ENCODE measurements around the gene PHYH. TPM values are rescaled to one million over a fixed set of nuclear protein-coding genes. Genes with fewer than 3 reads are reported as not detected.
A peak's percentile ranks its signal among the peaks of the same experiment; 100 is the strongest.

PHYH gene
- total RNA-seq, 1 experiment from 2014 or later, result 13.2 TPM

DNA sequence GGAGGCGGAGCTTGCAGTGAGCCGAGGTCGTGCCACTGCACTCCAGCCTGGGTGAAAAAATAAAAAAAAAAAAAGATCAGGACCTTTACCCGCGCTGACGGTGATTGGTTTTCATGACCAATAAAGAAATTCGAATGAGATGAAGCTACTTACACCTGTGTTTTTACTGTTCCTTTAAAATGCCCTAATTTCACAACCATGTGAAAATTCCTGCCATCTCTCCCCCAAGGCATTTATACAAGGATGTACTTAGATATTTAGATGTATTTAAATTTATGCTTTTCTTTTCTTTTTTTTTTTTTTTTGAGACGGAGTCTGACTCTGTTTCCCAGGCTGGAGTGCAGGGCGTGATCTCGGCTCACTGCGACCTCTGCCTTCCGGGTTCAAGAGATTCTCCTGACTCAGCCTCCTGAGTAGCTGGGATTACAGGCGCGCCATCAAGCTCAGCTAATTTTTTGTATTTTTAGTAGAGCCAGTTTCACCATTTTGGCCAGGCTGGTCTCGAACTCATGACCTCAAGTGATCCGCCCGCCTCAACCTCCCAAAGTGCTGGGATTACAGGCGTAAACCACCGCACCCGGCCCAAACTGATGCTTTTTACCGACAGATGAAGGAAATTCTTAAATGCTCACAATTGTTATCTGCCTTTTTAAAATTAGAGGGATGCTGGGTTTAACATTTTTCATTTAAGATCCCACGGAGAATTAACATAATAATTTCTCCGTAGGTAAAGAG, 3.1 kb upstream of the PHYH start:
- no TSS peak for BruUV-seq (replicated peaks)
- H4K20me1 ChIP-seq (ENCODE audit: low read length), result no peaks in the 10 kb centered on the region
- POLR2A ChIA-PET (ENCODE audit: unreplicated experiment), result interaction anchor here (0.6 to 0.7 kb wide), 3 partner anchors 14 to 897 kb away, joined by 3 to 5 read pairs (median 5); no protein-coding TSS in a partner anchor
- ATAC-seq, result no peak
- H3K4me1 ChIP-seq (ENCODE audit: insufficient read depth, low read length), result peaks cover 5% of the 10 kb centered on the region; the same call in 1 of the 2 replicates
- H3K27me3 ChIP-seq (ENCODE audit: low read length), result no peaks in the 10 kb centered on the region
- H3K9ac ChIP-seq (ENCODE audit: low read length), result no peak overlapping the region
- H3K9me2 ChIP-seq (replicated peaks; ENCODE audit: low read length), result no peaks in the 10 kb centered on the region
- no peaks in the 10 kb centered on the region for H3K9me3 ChIP-seq (ENCODE audit: low read length)
- no peak for TF ChIP-seq EZH2phosphoT487 (IDR thresholded peaks at IDR 0.05; ENCODE audit: borderline replicate concordance, low read length)
- TF ChIP-seq, protein P1, sequence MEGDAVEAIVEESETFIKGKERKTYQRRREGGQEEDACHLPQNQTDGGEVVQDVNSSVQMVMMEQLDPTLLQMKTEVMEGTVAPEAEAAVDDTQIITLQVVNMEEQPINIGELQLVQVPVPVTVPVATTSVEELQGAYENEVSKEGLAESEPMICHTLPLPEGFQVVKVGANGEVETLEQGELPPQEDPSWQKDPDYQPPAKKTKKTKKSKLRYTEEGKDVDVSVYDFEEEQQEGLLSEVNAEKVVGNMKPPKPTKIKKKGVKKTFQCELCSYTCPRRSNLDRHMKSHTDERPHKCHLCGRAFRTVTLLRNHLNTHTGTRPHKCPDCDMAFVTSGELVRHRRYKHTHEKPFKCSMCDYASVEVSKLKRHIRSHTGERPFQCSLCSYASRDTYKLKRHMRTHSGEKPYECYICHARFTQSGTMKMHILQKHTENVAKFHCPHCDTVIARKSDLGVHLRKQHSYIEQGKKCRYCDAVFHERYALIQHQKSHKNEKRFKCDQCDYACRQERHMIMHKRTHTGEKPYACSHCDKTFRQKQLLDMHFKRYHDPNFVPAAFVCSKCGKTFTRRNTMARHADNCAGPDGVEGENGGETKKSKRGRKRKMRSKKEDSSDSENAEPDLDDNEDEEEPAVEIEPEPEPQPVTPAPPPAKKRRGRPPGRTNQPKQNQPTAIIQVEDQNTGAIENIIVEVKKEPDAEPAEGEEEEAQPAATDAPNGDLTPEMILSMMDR (conservative IDR thresholded peaks at IDR 0.05; ENCODE audit: low read depth, low read length), result no peak
- no peak for TF ChIP-seq EZH2 (IDR thresholded peaks at IDR 0.05; ENCODE audit: low read length, unreplicated experiment)
- H3F3A ChIP-seq (ENCODE audit: low read length, unreplicated experiment), result no peaks in the 10 kb centered on the region
- peak overlapping the region; percentile 76 for H2AFZ ChIP-seq (ENCODE audit: low read length)
- intact Hi-C loops (cut with micrococcal nuclease), result loop anchor here (2.0 to 5.0 kb wide), 3 partner anchors 81 to 142 kb away; partner anchors contain the start of gene MCM10
- H3K36me3 ChIP-seq (ENCODE audit: low read depth, low read length), result no peaks in the 10 kb centered on the region
- no peak overlapping the region for H3K27ac ChIP-seq (ENCODE audit: low read length)
- no peak for DNase-seq
- H3K4me2 ChIP-seq (ENCODE audit: low read length), result peak overlapping the region; percentile 78
- H3K79me2 ChIP-seq (ENCODE audit: low read length), result no peaks in the 10 kb centered on the region
- CTCF ChIA-PET, result no interaction called here
- peak overlapping the region; percentile 73 for H3K4me3 ChIP-seq (ENCODE audit: low read length)

DNA sequence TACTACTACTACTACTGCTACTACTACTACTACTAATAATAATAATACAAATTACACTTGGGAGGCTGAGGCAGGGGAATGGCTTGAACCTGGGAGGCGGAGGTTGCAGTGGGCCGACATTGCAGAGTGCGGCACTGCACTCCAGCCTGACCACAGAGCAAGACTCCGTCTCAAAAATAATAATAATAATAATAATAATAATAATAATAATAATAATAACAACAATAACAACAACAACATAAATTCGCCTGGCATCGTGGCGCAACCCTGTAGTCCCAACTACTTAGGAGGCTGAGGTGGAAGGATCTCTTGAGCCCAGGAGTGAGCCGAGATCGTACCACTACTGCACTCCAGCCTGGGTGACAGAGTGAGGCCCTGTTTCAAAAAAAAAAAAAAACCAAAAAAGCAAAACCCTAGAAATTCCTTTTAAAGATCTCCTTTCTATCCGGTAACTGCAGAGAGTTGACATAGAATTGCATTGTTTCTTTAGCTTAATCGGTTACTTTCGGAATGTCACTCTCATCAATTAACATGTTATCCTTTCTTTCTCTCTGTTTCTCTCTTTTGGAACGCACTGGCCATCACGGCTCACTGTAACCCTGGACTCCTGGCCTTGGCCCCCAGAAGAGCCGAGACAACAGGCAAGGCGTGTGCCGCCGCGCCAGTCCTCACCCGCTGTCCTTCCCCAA, 972 bp downstream of the PHYH start:
- H3K27ac ChIP-seq (ENCODE audit: low read length), result peak overlapping the region; percentile 32; the same call in 1 of the 2 replicates
- H4K20me1 ChIP-seq (ENCODE audit: low read length), result no peaks in the 10 kb centered on the region
- TF ChIP-seq, protein P1 (conservative IDR thresholded peaks at IDR 0.05; ENCODE audit: low read depth, low read length), result no peak
- TF ChIP-seq EZH2phosphoT487 (IDR thresholded peaks at IDR 0.05; ENCODE audit: borderline replicate concordance, low read length) (no peak), EZH2 (IDR thresholded peaks at IDR 0.05; ENCODE audit: low read length, unreplicated experiment) (no peak)
- H3K9ac ChIP-seq (ENCODE audit: low read length), result peak overlapping the region; percentile 76
- peak overlapping the region; percentile 72 for H2AFZ ChIP-seq (ENCODE audit: low read length)
- H3K4me2 ChIP-seq (ENCODE audit: low read length), result peak overlapping the region; percentile 89
- POLR2A ChIA-PET (ENCODE audit: unreplicated experiment), result no interaction called here
- H3K27me3 ChIP-seq (ENCODE audit: low read length), result no peaks in the 10 kb centered on the region
- CTCF ChIA-PET, result no interaction called here
- H3K9me2 ChIP-seq (replicated peaks; ENCODE audit: low read length), result no peaks in the 10 kb centered on the region
- H3K9me3 ChIP-seq (ENCODE audit: low read length), result no peaks in the 10 kb centered on the region
- H3K4me3 ChIP-seq (ENCODE audit: low read length), result peak overlapping the region; percentile 72
- no TSS peak for BruUV-seq (replicated peaks)
- ATAC-seq, result no peak
- no peaks in the 10 kb centered on the region for H3F3A ChIP-seq (ENCODE audit: low read length, unreplicated experiment)
- no peaks in the 10 kb centered on the region for H3K36me3 ChIP-seq (ENCODE audit: low read depth, low read length)
- no peak for DNase-seq
- intact Hi-C loops (cut with micrococcal nuclease), result no loop called here
- H3K79me2 ChIP-seq (ENCODE audit: low read length), result no peaks in the 10 kb centered on the region
- H3K4me1 ChIP-seq (ENCODE audit: insufficient read depth, low read length), result peaks cover 5% of the 10 kb centered on the region; the same call in 1 of the 2 replicates
